Body of pancreas (tissue), 4 donors: ENCODE measurements around the gene NR6A1. TPM values are rescaled to one million over a fixed set of nuclear protein-coding genes. Genes with fewer than 3 reads are reported as not detected.

Experiments used
- ATAC-seq: fragments of 150-250 bp; one replicate; pipeline ENCODE4 v1.9.1; 2016
- DNase-seq, 4 donors: peaks; one replicate each; pipeline ENCODE4 v3.0.0-alpha.2; 2019
- H3K27ac ChIP-seq, 4 donors: fragments of 200-600 bp; sonication (generic); 1 replicate in 3 of 4; 2 replicates in 1 of 4; pipeline versions ENCODE4 v1.5.1 to v1.6.1; 2016 to 2019; ENCODE audit warnings: mild to moderate bottlenecking in 1 of 4, mixed read lengths in 1 of 4, moderate library complexity in 1 of 4
- H3K27me3 ChIP-seq, 2 donors: fragments of 200-600 bp; sonication (generic); one replicate each; pipeline ENCODE4 v1.6.0; 2016; ENCODE audit warnings: mild to moderate bottlenecking in 1 of 2
- H3K36me3 ChIP-seq, 2 donors: fragments of 200-600 bp; sonication (generic); replicated peaks in 1 of 2; 2 replicates each; pipeline ENCODE4 v1.5.1; 2016; ENCODE audit warnings: low read depth in 2 of 2; ENCODE audit not compliant: insufficient read depth in 1 of 2
- H3K4me1 ChIP-seq: fragments of 200-600 bp; sonication (generic); one replicate; pipeline ENCODE4 v1.6.0; 2016
- H3K4me3 ChIP-seq, 2 donors: fragments of 200-600 bp; sonication (generic); 1 replicate in 1 of 2; 2 replicates in 1 of 2; pipeline ENCODE4 v1.5.1; 2016 to 2019
- H3K9me3 ChIP-seq, 3 donors: fragments of 200-600 bp; sonication (generic); 1 replicate in 2 of 3; 2 replicates in 1 of 3; pipeline ENCODE4 v1.5.1; 2016
- POLR2A ChIP-seq, 3 donors: fragments of 450-650 bp; IDR thresholded peaks; one replicate each; pipeline ENCODE4 v1.6.1; 2016; ENCODE audit warnings: antibody characterized with exemption in 3 of 3, mild to moderate bottlenecking in 2 of 3
- WGBS, 2 donors: methylation state at CpG; one replicate each; pipeline ENCODE4 v1.1.5; 2017; 5-methylcytosine and 5-hydroxymethylcytosine counted together
- intact Hi-C: fragments of 100-400 bp; cut with DNase I; formaldehyde crosslinking; loops from one replicate; pipeline ENCODE4 v1.15.1; 2023
- total RNA-seq, 2 donors: library from RNA; depleted of rRNA; stranded (reverse); fragments of >200 nt; gene quantifications; one replicate each; pipeline ENCODE4 v1.1.0, GENCODE V29; 2016
- TF ChIP-seq, protein P1 (sequence below), 7 experiments: fragments of 450-650 bp in 4 of 7; fragments of 200-600 bp in 3 of 7; sonication (generic) in 3 of 7; IDR thresholded peaks; one replicate each; pipeline ENCODE4 v1.5.1; 2016 to 2019; ENCODE audit warnings: antibody characterized with exemption in 7 of 7

NR6A1 gene
- total RNA-seq, 2 donors from 2014 or later, result 3.3 to 3.9 TPM

DNA sequence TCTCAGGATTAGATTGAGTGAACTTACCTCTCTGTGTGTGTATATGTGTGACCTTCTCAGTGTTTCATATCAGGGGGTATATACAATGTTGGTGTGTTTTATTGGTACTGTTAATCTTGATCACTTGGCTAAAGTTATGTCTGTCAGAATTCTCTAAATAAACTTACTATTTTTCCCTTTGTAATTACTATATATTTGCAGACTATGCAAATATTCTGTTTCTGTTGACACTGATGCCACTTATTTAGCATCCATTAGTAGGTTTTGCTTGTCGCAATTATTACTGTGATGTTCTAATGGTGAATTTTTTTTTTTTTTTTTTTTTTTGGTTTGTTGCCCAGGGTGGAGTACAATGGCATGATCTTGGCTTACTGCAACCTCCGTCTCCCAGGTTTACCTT lies 221.0 kb downstream of the NR6A1 start:
- H3K27me3 ChIP-seq, result no peaks in the 10 kb centered on the region
- peaks cover 3% of the 10 kb centered on the region for H3K4me1 ChIP-seq
- DNase-seq, result no peak
- TF ChIP-seq, protein P1, sequence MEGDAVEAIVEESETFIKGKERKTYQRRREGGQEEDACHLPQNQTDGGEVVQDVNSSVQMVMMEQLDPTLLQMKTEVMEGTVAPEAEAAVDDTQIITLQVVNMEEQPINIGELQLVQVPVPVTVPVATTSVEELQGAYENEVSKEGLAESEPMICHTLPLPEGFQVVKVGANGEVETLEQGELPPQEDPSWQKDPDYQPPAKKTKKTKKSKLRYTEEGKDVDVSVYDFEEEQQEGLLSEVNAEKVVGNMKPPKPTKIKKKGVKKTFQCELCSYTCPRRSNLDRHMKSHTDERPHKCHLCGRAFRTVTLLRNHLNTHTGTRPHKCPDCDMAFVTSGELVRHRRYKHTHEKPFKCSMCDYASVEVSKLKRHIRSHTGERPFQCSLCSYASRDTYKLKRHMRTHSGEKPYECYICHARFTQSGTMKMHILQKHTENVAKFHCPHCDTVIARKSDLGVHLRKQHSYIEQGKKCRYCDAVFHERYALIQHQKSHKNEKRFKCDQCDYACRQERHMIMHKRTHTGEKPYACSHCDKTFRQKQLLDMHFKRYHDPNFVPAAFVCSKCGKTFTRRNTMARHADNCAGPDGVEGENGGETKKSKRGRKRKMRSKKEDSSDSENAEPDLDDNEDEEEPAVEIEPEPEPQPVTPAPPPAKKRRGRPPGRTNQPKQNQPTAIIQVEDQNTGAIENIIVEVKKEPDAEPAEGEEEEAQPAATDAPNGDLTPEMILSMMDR (IDR thresholded peaks at IDR 0.05), result no peak
- TF ChIP-seq POLR2A (IDR thresholded peaks at IDR 0.05), result no peak
- 89 to 90% methylated on average over 2 of the region's 2 CpGs for WGBS, 2 donors
- no peak for ATAC-seq
- no peak overlapping the region for H3K4me3 ChIP-seq
- H3K27ac ChIP-seq, result no peak overlapping the region
- H3K9me3 ChIP-seq, result no peaks in the 10 kb centered on the region
- intact Hi-C loops, result no loop called here
- no peaks in the 10 kb centered on the region for H3K36me3 ChIP-seq

DNA sequence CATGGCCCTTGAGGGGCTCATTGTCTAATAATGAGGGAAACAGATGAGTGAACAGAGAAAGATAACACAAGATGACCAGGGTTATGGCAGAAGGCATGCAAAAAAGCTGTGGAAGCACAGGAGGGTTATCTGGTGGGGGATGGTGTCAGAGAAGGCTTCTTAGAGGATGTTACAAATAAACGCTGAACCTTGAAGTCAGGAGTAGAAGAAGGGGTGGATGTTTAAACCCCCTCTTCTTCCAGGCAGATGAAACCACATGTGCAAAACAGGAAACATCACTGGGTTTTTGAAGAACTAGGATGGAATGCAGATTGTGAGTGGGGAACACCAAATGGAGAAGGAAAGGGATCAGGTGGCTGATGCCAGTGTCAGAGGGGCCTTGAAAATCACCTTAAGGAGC lies 222.1 kb downstream of the NR6A1 start:
- no peak overlapping the region for H3K4me3 ChIP-seq
- no peaks in the 10 kb centered on the region for H3K36me3 ChIP-seq
- no peak overlapping the region for H3K27ac ChIP-seq
- peaks cover 3% of the 10 kb centered on the region for H3K4me1 ChIP-seq
- no peaks in the 10 kb centered on the region for H3K9me3 ChIP-seq
- WGBS, 2 donors, result 79 to 89% methylated on average over 1 of the region's 1 CpG
- DNase-seq (no peak), ATAC-seq (no peak)
- intact Hi-C loops, result no loop called here
- no peak for TF ChIP-seq POLR2A (IDR thresholded peaks at IDR 0.05)
- TF ChIP-seq, protein P1 (IDR thresholded peaks at IDR 0.05), result no peak
- H3K27me3 ChIP-seq, result no peaks in the 10 kb centered on the region

DNA sequence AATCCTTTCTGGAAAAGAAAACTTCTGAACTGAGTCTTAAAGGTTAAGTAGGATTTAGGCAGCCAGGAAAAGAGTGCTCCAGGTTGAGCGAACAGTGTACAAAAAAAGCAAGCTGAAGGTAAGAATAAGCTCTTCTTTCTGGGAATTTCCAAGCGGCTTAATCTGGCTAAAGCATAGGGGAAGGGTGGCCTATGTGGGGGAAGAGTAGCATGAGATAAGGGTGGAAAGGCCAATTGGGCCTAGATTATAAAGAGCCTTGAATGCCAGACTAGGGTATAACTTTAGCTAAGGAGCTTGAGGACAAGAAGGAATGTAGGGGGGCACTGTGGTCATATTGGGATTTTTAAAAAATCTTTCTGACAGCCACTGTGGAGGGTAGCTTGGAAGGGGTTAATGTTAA lies 226.6 kb downstream of the NR6A1 start:
- Histone ChIP-seq H3K4me3 (no peak overlapping the region), H3K27ac (no peak overlapping the region), H3K27me3 (no peaks in the 10 kb centered on the region), H3K9me3 (no peaks in the 10 kb centered on the region), H3K36me3 (no peaks in the 10 kb centered on the region), H3K4me1 (peaks cover 3% of the 10 kb centered on the region)
- DNase-seq (no peak), ATAC-seq (no peak)
- no peak for TF ChIP-seq POLR2A (IDR thresholded peaks at IDR 0.05)
- TF ChIP-seq, protein P1 (IDR thresholded peaks at IDR 0.05), result no peak
- intact Hi-C loops, result no loop called here
- WGBS, 2 donors, result 96 to 97% methylated on average over 2 of the region's 2 CpGs

DNA sequence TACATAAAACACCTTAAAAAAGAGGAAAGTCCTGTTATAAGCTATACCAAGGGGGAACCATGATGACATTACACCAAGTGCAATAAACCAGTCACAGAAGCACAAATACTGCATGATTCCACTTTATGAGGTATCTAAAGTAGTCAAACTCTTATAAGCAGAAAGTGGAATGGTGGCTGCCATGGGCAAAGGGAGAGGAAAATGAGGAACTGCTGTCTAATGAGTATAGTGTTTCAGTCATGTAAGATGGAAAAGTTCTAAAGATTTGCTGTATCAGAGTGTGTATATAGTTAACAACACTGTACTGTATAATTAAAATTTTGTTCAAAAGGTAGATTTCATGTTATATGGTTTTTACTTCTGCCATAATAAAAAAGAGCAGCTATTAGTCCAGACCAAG lies 229.3 kb downstream of the NR6A1 start:
- Histone ChIP-seq H3K4me1 (no peaks in the 10 kb centered on the region), H3K4me3 (no peak overlapping the region), H3K27ac (no peak overlapping the region), H3K9me3 (no peaks in the 10 kb centered on the region), H3K27me3 (no peaks in the 10 kb centered on the region), H3K36me3 (peaks cover 0 to 4% of the 10 kb centered on the region in 2 donors)
- DNase-seq (no peak), ATAC-seq (no peak)
- TF ChIP-seq, protein P1 (IDR thresholded peaks at IDR 0.05), result no peak
- TF ChIP-seq POLR2A (IDR thresholded peaks at IDR 0.05), result no peak
- intact Hi-C loops, result no loop called here

DNA sequence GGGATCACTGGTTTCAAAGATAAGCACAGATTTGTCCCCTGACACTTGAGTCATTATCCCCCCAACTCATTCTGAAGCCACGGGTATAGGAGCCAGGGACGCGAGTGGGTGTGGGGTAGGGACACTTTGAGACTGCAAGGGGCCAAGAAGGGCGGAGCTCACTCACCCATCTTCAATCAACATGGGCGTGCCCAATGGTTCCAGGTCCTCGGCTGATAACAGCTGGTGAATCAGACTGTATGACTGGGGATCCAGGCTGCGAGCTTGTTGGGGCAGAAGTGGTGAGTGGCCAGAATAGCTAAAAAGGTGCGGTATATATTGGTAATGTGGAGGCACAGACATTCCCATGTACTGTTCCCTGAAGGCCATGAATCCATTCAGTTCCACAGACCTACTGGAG lies 233.2 kb downstream of the NR6A1 start:
- DNase-seq, result no peak
- intact Hi-C loops, result no loop called here
- Histone ChIP-seq H3K4me1 (no peaks in the 10 kb centered on the region), H3K27ac (no peak overlapping the region), H3K36me3 (peaks cover 0 to 4% of the 10 kb centered on the region in 2 donors), H3K27me3 (no peaks in the 10 kb centered on the region), H3K4me3 (no peak overlapping the region), H3K9me3 (no peaks in the 10 kb centered on the region)
- no peak for ATAC-seq
- WGBS, 2 donors, result 89% methylated on average over 8 of the region's 8 CpGs
- TF ChIP-seq, protein P1 (IDR thresholded peaks at IDR 0.05), result no peak
- TF ChIP-seq POLR2A (IDR thresholded peaks at IDR 0.05), result no peak
